Measurements from ENCODE around the gene NAA50.

NAA50 gene

GRCh38 chr3:113775516-113775915, 29.5 kb upstream of the NAA50 start:
- no peak for TF ChIP-seq CTCF (IDR thresholded peaks at IDR 0.05; ENCODE audit: control insufficient read depth, extremely low read depth, insufficient read depth)
- H3K4me3 ChIP-seq (ENCODE audit: low read depth, low read length), result no peak overlapping the region
- no peak for DNase-seq (ENCODE audit: low read depth)

GRCh38 chr3:113773381-113773780, 27.3 kb upstream of the NAA50 start:
- no peak for DNase-seq (ENCODE audit: low read depth)
- TF ChIP-seq CTCF (IDR thresholded peaks at IDR 0.05; ENCODE audit: control insufficient read depth, extremely low read depth, insufficient read depth), result no peak

GRCh38 chr3:113771993-113772392, 25.9 kb upstream of the NAA50 start:
- no peak for DNase-seq (ENCODE audit: low read depth)
- TF ChIP-seq CTCF (IDR thresholded peaks at IDR 0.05; ENCODE audit: control insufficient read depth, extremely low read depth, insufficient read depth), result no peak
- H3K4me3 ChIP-seq (ENCODE audit: low read depth, low read length), result no peak overlapping the region

More at GRCh38 chr3:113773381-113773780, 27.3 kb upstream of the NAA50 start:
- H3K4me3 ChIP-seq (ENCODE audit: low read depth, low read length), result no peak overlapping the region

- DNase-seq (ENCODE audit: low read depth), result no peak
These were observed 23.5 kb upstream of the NAA50 start for GRCh38 chr3:113769551-113769950.

GRCh38 chr3:113764698-113765097, 18.6 kb upstream of the NAA50 start:
- no peak for DNase-seq (ENCODE audit: low read depth)
- no peak for TF ChIP-seq CTCF (IDR thresholded peaks at IDR 0.05; ENCODE audit: control insufficient read depth, extremely low read depth, insufficient read depth)
- H3K4me3 ChIP-seq (ENCODE audit: low read depth, low read length), result no peak overlapping the region

More at GRCh38 chr3:113769551-113769950, 23.5 kb upstream of the NAA50 start:
- TF ChIP-seq CTCF (IDR thresholded peaks at IDR 0.05; ENCODE audit: control insufficient read depth, extremely low read depth, insufficient read depth), result no peak
- H3K4me3 ChIP-seq (ENCODE audit: low read depth, low read length), result no peak overlapping the region

DNA sequence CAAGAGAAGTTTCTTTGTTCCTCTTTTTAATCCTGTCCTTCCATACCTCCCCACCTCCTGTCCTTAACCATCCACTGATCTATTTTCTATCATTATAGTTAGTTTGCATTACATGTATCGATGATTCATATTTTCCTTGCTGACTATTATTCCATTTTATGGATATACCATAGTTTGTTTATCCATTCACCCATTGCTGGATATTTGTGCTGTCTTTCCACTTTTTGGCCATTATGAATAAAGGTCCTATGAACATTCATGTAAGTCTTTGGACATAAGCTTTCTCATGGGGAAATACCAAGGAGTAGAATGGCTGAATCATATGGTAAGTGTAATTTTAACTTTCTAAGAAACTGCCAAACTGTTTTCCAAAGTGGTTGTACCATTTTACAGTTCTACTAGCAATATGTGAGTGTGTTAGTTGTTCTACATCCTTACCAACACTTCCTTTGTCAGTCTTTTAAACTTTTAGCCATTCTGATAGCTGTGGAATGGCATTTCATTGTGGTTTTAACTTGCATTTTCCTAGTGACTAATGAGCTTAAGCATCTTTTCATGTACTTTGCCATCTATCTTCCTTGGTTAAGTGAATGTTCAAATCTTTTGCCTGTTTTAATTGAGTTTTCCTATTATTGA, 12.5 kb upstream of the NAA50 start:
- no peak overlapping the region for H3K4me3 ChIP-seq (ENCODE audit: low read depth, low read length)
- TF ChIP-seq CTCF (IDR thresholded peaks at IDR 0.05; ENCODE audit: control insufficient read depth, extremely low read depth, insufficient read depth), result no peak
- no peak for DNase-seq (ENCODE audit: low read depth)

Measured in LNCaP clone FGC (cell line).